ENCODE data around the gene MLXIP. TPM values are rescaled to one million over a fixed set of nuclear protein-coding genes. Genes with fewer than 3 reads are reported as not detected.

The MLXIP gene
- total and polyA plus RNA-seq, 2 experiments from 2014 or later, result 16.2 to 23.0 TPM

DNA sequence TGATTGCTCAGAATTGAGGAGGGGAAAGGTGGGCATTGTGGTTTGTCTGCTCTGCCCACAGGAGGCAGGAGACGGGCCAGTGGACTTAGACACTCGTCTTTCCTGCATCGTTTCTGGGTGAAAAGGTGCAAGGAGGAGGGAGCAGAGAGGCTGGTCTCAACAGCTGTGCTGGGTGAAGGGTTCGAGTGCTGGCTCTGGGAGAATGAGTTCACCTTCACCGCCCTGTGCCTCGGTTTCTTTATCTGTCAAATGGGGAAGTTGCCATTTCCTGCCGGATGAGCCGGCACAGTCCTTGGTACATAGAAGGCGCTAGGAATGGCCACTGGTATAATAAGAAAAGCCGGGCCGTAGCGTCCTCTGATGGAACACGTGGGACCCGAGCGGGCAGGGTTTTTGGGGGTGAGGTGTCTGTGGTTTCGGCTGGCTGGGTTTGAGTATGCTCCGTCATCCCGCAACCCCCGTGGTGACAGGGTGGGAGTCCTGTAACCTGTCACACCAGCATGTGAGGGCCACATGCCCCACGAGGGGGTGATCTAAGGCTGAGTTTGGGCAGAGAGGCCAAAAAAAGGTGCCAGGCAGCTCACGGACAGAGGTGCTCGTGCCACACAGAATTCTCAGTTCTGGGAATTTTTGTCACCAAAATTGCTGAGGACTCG, 49.5 kb upstream of the MLXIP start (continued):
- TF ChIP-seq, protein P1, sequence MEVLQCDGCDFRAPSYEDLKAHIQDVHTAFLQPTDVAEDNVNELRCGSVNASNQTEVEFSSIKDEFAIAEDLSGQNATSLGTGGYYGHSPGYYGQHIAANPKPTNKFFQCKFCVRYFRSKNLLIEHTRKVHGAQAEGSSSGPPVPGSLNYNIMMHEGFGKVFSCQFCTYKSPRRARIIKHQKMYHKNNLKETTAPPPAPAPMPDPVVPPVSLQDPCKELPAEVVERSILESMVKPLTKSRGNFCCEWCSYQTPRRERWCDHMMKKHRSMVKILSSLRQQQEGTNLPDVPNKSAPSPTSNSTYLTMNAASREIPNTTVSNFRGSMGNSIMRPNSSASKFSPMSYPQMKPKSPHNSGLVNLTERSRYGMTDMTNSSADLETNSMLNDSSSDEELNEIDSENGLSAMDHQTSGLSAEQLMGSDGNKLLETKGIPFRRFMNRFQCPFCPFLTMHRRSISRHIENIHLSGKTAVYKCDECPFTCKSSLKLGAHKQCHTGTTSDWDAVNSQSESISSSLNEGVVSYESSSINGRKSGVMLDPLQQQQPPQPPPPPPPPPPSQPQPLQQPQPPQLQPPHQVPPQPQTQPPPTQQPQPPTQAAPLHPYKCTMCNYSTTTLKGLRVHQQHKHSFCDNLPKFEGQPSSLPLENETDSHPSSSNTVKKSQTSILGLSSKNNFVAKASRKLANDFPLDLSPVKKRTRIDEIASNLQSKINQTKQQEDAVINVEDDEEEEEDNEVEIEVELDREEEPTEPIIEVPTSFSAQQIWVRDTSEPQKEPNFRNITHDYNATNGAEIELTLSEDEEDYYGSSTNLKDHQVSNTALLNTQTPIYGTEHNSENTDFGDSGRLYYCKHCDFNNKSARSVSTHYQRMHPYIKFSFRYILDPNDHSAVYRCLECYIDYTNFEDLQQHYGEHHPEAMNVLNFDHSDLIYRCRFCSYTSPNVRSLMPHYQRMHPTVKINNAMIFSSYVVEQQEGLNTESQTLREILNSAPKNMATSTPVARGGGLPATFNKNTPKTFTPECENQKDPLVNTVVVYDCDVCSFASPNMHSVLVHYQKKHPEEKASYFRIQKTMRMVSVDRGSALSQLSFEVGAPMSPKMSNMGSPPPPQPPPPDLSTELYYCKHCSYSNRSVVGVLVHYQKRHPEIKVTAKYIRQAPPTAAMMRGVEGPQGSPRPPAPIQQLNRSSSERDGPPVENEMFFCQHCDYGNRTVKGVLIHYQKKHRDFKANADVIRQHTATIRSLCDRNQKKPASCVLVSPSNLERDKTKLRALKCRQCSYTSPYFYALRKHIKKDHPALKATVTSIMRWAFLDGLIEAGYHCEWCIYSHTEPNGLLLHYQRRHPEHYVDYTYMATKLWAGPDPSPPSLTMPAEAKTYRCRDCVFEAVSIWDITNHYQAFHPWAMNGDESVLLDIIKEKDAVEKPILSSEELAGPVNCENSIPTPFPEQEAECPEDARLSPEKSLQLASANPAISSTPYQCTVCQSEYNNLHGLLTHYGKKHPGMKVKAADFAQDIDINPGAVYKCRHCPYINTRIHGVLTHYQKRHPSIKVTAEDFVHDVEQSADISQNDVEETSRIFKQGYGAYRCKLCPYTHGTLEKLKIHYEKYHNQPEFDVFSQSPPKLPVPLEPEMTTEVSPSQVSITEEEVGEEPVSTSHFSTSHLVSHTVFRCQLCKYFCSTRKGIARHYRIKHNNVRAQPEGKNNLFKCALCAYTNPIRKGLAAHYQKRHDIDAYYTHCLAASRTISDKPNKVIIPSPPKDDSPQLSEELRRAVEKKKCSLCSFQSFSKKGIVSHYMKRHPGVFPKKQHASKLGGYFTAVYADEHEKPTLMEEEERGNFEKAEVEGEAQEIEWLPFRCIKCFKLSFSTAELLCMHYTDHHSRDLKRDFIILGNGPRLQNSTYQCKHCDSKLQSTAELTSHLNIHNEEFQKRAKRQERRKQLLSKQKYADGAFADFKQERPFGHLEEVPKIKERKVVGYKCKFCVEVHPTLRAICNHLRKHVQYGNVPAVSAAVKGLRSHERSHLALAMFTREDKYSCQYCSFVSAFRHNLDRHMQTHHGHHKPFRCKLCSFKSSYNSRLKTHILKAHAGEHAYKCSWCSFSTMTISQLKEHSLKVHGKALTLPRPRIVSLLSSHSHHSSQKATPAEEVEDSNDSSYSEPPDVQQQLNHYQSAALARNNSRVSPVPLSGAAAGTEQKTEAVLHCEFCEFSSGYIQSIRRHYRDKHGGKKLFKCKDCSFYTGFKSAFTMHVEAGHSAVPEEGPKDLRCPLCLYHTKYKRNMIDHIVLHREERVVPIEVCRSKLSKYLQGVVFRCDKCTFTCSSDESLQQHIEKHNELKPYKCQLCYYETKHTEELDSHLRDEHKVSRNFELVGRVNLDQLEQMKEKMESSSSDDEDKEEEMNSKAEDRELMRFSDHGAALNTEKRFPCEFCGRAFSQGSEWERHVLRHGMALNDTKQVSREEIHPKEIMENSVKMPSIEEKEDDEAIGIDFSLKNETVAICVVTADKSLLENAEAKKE (CRISPR knock-in tag; IDR thresholded peaks at IDR 0.05), result no peak
- TF ChIP-seq JUNB (IDR thresholded peaks at IDR 0.05; ENCODE audit: unreplicated experiment), result no peak

DNA sequence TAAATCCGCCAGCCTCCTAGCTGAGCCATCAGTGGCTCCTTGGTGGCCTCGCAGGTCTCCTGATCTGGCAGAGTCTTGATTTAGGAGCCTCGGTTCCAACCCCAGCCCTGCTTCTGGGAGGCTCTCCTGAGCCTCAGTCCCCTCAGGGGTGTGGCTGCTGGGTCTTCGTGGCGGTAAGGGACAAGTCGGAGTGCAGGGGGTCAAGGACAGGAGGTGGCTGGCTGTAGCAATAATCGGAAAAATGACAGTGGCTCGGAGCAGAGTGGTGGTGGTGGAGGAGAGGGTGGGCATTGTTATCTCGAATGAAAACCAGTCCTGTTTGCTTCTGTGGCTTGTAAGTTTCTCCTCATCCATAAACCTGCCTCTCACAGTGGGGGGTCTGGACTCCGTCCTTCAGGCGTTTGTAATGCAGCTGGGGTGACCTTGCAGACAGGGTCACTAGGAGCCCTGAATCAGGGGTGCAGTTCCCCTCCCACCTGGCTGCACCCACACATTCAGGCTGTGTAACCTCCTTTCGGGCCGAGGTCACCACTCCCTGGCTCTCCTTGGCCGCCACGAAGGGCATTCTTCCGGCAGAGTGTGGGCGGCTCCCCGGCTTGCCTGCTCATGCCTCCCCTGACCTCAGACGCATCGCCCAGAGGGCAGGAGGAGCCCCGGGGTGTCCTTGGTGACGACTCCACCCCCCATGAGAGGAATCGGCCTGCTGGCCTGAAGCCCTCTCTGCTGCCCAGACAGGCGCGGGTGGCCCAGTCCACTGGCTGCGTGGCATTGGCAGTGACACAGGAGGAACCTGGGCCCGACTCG, 48.7 kb upstream of the MLXIP start:
- DNase-seq (ENCODE audit: low spot score), result no peak
- H4K20me1 ChIP-seq (replicated peaks; ENCODE audit: insufficient read depth), result peaks cover 15% of the 10 kb centered on the region
- Mint-ChIP-seq H3K27me3 (ENCODE audit: insufficient read depth, low read depth, poor library complexity) (peaks cover 15% of the 10 kb centered on the region), H3K36me3 (ENCODE audit: low read depth) (peaks cover 3% of the 10 kb centered on the region; the same call in 1 of the 3 replicates), H3K27ac (no peak overlapping the region), H3K4me3 (no peak overlapping the region), H3K4me1 (peaks cover 24% of the 10 kb centered on the region), H3K9me3 (no peaks in the 10 kb centered on the region)
- H2AFZ ChIP-seq, result no peak overlapping the region
- H3F3A ChIP-seq (replicated peaks; ENCODE audit: low read depth), result peaks cover 4% of the 10 kb centered on the region; the same call in 1 of the 2 replicates
- H3K79me2 ChIP-seq (replicated peaks; ENCODE audit: insufficient read depth), result peaks cover 49% of the 10 kb centered on the region
- no peak for ATAC-seq
- no peaks in the 10 kb centered on the region for H3K27me3 ChIP-seq (ENCODE audit: insufficient read depth)
- H3K4me3 ChIP-seq, result no peak overlapping the region
- no peaks in the 10 kb centered on the region for H3K9me2 ChIP-seq (ENCODE audit: insufficient read depth)
- no peaks in the 10 kb centered on the region; the same call in 1 of the 2 replicates for H3K4me1 ChIP-seq (ENCODE audit: insufficient read depth)
- no peak overlapping the region for H3K4me2 ChIP-seq
- no peaks in the 10 kb centered on the region for H3K36me3 ChIP-seq (ENCODE audit: insufficient read depth)
- H3K27ac ChIP-seq (ENCODE audit: low read depth), result no peak overlapping the region
- TF ChIP-seq, protein P2, sequence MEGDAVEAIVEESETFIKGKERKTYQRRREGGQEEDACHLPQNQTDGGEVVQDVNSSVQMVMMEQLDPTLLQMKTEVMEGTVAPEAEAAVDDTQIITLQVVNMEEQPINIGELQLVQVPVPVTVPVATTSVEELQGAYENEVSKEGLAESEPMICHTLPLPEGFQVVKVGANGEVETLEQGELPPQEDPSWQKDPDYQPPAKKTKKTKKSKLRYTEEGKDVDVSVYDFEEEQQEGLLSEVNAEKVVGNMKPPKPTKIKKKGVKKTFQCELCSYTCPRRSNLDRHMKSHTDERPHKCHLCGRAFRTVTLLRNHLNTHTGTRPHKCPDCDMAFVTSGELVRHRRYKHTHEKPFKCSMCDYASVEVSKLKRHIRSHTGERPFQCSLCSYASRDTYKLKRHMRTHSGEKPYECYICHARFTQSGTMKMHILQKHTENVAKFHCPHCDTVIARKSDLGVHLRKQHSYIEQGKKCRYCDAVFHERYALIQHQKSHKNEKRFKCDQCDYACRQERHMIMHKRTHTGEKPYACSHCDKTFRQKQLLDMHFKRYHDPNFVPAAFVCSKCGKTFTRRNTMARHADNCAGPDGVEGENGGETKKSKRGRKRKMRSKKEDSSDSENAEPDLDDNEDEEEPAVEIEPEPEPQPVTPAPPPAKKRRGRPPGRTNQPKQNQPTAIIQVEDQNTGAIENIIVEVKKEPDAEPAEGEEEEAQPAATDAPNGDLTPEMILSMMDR (conservative IDR thresholded peaks at IDR 0.05; ENCODE audit: low read depth in 2 of 2), result no peak
- TF ChIP-seq STAT1 (IDR thresholded peaks at IDR 0.05; ENCODE audit: unreplicated experiment) (no peak), POLR2AphosphoS5 (IDR thresholded peaks at IDR 0.05; ENCODE audit: low read depth) (no peak), EZH2phosphoT487 (IDR thresholded peaks at IDR 0.05; ENCODE audit: unreplicated experiment) (no peak), CREB1 (CRISPR knock-in tag; IDR thresholded peaks at IDR 0.05; ENCODE audit: low read depth) (no peak), JUNB (IDR thresholded peaks at IDR 0.05; ENCODE audit: unreplicated experiment) (no peak), ETS1 (IDR thresholded peaks at IDR 0.05) (no peak)
